ENCODE data around the gene C2CD5.

DNA sequence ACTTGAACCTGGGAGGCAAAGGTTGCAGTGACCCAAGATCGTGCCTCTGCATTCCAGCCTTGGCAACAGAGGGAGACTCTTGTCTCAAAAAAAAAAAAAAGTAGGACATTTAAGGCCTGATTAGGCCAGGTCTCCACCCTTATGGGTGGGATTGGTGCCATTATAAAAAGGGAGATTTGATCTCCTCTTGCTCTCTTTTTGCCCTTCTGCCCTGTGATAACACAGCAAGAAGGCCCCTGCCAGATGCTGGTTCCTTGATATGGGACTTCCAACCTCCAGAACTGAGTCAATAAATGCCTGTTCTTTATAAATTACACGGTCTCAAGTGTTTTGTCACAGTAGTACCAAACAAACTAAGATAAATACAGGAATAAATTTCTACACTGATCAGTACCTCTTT is 81.0 kb downstream of the C2CD5 start:
- TF ChIP-seq, protein P1, sequence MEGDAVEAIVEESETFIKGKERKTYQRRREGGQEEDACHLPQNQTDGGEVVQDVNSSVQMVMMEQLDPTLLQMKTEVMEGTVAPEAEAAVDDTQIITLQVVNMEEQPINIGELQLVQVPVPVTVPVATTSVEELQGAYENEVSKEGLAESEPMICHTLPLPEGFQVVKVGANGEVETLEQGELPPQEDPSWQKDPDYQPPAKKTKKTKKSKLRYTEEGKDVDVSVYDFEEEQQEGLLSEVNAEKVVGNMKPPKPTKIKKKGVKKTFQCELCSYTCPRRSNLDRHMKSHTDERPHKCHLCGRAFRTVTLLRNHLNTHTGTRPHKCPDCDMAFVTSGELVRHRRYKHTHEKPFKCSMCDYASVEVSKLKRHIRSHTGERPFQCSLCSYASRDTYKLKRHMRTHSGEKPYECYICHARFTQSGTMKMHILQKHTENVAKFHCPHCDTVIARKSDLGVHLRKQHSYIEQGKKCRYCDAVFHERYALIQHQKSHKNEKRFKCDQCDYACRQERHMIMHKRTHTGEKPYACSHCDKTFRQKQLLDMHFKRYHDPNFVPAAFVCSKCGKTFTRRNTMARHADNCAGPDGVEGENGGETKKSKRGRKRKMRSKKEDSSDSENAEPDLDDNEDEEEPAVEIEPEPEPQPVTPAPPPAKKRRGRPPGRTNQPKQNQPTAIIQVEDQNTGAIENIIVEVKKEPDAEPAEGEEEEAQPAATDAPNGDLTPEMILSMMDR (IDR thresholded peaks at IDR 0.05), result no peak
- no peak for TF ChIP-seq POLR2A (IDR thresholded peaks at IDR 0.05)
